Heart left ventricle (tissue), 13 donors: Measurements from ENCODE around the gene WNT11.

Experiments
- CTCF ChIP-seq, 12 donors: fragments of 200-600 bp; sonication (generic) in 4 of 12; IDR thresholded peaks; one replicate each; pipeline versions ENCODE4 v1.5.0 to v1.8.0; 2018 to 2022; ENCODE audit warnings: antibody characterized with exemption in 12 of 12, mild to moderate bottlenecking in 5 of 12
- POLR2A ChIP-seq, 2 donors: fragments of 450-650 bp; IDR thresholded peaks; one replicate each; pipeline ENCODE4 v1.6.1; 2017; ENCODE audit warnings: antibody characterized with exemption in 2 of 2, mild to moderate bottlenecking in 2 of 2, moderate library complexity in 2 of 2
- donor health status: ischemic (EF 13 %, LVEDD 7.1; RV severe dilation, severe dysfunction).
- donor health status: DM: no; HTN: yes; CAD: no.
- donor health status: DM: no; HTN: no; CAD: no.
- donor health status: ischemic (EF 25% LVEDD 6.9; RV normal size, moderate dysfunction).
- donor health status: ischemic (EF 25% LVEDD 5.7; RV mildly dilated, moderate dysfunction).
- donor health status: ischemic (EF 35%, LVEDD 5.7; RV mildly dilated, moderate dysfunction).
- donor health status: nonischemic (EF 11% LVEDD 7.7; RV severe dilation, severe dysfunction).
- donor health status: DM: yes; HTN: yes; CAD: no.
- donor health status: PGD.
- donor health status: ischemic (EF 29% LVEDD 5.4; RV normal size, mild dysfunction).
- donor health status: nonischemic (EF 23%, LVEDD 6.1; RV moderate dilation, normal function).

GRCh38 chr11:76159983-76160661 lies 46.2 kb downstream of the WNT11 start:
- TF ChIP-seq POLR2A (IDR thresholded peaks at IDR 0.05) (no peak), CTCF (IDR thresholded peaks at IDR 0.05) (no peak)
